ENCODE measurements around the gene ADAMTS14.

ADAMTS14 gene

DNA sequence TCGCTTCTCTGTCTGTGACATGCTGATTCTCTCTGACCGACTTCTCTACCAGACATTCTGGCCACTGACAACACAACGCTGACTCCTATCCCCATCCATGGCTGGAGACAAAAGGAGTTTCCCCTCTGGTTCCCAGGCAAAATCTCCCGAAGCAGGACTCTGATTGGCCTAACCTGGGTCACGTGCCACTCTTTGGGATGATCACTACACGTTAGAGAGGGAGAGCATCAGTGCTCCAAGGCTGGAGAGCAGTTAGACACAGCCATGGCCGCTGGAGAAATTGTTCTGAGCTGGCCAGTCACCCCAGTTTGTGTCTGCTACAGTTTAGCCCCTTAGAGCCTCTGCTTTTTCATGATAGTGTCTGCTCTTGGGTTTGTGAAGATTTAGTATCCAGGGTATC, 38.9 kb downstream of the ADAMTS14 start:
- DNase-seq: no peak
- intact Hi-C loops (cut with DNase I): no loop called here

GRCh38 chr10:70711911-70712310, 39.6 kb downstream of the ADAMTS14 start:
- intact Hi-C loops (cut with DNase I): no loop called here
- DNase-seq: no peak

GRCh38 chr10:70714245-70714644, 41.9 kb downstream of the ADAMTS14 start:
- intact Hi-C loops (cut with DNase I): no loop called here
- peak in 40 of 42 donors; percentile 14 to 82 (median 58) for DNase-seq

GRCh38 chr10:70714951-70715350, 42.6 kb downstream of the ADAMTS14 start:
- DNase-seq: no peak
- intact Hi-C loops (cut with DNase I): no loop called here

DNA sequence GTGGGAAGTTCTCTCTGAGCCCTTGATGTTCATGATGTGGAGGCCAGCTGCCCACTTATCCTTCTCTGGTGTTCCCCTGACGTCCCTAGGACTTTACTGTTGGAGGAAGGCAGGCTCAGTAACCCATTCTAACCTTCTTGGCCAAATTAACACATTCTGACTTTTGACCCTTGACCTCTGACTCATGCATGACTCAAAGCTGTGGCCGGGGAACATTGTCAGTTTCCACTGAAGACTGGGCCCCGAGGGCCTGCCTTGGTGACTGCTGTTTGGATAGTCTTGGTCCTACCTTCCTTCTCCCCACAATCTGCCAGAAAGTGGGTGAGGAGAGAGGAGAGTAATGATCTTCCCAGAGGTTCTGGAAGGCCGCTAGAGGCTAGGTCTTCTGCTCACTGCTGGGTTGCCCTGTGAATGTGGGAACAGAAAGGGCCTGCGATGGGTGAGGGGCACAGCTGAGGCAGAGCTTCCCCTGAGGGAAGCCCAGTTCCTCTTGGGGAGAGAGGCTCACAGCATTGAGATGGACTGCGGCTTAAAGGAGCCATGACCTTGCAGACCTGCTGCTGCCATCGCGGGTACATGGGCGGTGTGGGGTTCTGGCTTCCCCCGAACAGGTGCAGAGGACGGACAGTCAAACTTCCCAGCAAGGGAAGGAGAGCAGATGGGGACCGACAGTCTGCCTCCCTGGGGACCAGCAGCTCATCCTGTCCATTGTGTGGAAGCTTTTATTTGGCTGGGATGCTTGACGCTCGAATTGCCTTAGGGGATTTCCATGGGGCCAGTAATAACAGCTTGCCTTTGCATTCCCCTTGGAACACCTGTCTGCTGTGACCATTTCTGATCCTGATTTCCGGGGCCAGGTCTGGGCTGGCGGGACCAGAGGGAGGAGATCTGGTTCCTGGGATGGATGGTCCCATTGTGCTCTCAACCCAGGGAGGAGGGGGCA, 43.8 kb downstream of the ADAMTS14 start:
- intact Hi-C loops (cut with DNase I): no loop called here
- peak in 9 of 42 donors; percentile 7 to 42 (median 14) for DNase-seq

DNA sequence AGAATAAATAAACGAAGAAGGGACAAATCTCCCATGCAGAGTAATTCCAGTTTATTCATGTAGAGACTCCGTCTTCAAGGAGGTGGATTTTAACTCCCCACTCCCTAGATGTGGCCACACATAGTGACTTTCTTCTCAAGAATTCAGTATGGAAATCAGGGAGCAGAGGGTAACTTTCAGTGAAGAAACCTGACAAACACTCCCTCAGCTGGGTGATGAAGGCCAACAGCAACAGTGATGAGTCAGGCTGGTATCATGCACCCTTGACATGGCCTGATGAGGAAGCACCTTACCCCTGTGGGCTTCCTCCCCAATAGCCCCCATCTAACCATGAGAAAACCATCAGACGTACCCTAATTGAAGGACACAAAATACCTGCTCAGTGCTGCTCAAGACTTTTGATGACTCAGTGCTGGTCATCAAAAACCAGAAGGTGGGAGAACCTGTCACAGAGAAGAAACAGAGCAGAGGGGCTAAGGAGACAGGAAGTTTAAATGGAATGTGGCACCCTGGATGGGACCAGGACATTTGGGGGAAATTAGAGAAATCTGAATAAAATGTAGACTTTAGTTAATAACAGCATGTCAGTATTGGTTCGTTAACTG, 50.6 kb downstream of the ADAMTS14 start:
- intact Hi-C loops (cut with DNase I): no loop called here
- DNase-seq: no peak

GRCh38 chr10:70723771-70724170, 51.5 kb downstream of the ADAMTS14 start:
- no peak for DNase-seq
- intact Hi-C loops (cut with DNase I): no loop called here

GRCh38 chr10:70726909-70727495, 54.7 kb downstream of the ADAMTS14 start:
- intact Hi-C loops (cut with DNase I): no loop called here
- peak; percentile 53 to 89 (median 76) for DNase-seq

GRCh38 chr10:70728328-70728727, 56.0 kb downstream of the ADAMTS14 start:
- intact Hi-C loops (cut with DNase I): no loop called here
- DNase-seq: no peak

- intact Hi-C loops (cut with DNase I): no loop called here
- peak in 31 of 42 donors; percentile 7 to 64 (median 39) for DNase-seq
Observed at GRCh38 chr10:70729763-70730357, 57.6 kb downstream of the ADAMTS14 start.

DNA sequence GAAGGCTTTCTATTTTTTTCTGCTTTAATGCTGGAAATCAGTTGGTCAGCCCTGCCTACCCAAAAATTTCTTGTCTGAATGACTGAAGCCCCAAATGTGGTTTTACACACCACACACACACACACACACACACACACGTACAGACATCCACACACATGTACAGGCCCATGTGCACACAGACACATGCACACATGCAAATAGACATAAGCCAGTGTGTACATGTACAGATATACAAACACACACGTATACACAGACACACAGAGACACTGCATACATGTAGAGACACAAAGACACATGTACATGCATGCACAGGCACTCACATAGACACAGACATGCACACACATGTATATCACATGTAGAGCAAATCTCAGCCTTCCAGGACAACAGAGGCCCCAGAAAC, 58.6 kb downstream of the ADAMTS14 start:
- DNase-seq: no peak
- intact Hi-C loops (cut with DNase I): no loop called here

DNA sequence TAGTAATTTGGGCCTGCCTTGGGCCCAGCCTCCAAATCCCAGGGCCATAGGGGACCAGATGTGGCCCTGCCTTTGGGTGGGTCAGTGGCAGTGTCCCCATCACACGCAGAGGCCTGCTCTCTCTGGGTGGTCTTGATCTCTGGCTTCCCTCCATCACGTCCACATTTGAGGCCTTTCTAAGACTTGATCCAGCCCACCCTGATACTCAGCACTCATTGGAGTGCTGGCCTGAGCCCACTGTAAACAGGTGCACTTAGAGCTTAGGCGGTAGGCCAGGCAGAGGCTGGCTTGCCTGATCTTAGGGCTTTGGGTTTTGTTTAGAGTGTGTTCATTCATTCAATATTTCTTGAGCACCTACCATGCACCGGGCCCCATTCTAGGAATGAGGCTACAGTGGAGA, 60.3 kb downstream of the ADAMTS14 start:
- intact Hi-C loops (cut with DNase I): no loop called here
- no peak for DNase-seq

DNA sequence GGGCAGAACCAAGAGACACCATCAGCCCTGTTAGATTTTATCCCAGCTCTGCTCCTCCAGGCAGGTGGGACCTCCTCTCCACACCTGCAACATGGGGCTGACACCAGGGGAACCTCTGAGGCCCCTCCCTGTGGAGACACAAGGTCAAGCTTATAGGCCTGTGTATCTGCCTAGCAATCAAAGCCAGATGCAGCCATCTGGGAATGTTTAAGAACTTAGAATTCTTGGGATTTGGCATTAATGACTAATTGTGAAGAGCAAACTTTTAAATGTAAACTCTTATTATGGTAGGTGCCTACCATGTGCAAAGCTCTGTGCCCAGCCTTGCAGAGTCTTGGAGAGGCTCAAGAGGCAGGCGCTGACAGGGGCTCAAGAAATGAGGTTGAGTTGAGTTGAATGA, 60.7 kb downstream of the ADAMTS14 start:
- DNase-seq: no peak
- intact Hi-C loops (cut with DNase I): no loop called here

GRCh38 chr10:70735161-70735560, 62.9 kb downstream of the ADAMTS14 start:
- intact Hi-C loops (cut with DNase I): no loop called here
- no peak for DNase-seq

DNA sequence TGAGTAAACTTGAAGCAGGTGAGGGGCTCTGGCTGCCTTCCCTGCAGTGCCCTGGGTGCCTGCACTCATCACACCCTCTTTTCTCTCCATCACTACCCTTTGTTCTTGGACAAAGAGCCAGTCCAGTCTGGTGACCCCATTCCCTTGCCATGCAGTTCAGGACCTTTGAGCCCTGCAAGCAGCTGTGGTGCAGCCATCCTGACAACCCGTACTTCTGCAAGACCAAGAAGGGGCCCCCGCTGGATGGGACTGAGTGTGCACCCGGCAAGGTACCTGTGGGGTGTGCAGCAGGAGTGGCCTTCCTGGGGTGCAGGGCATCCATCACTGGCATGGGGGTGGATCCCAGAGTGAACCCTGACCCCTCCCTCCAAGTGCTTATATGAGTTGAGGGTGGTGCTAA, 64.2 kb downstream of the ADAMTS14 start:
- intact Hi-C loops (cut with DNase I): no loop called here
- no peak for DNase-seq

GRCh38 chr10:70737250-70737649, 64.9 kb downstream of the ADAMTS14 start:
- intact Hi-C loops (cut with DNase I): no loop called here
- DNase-seq: no peak

DNA sequence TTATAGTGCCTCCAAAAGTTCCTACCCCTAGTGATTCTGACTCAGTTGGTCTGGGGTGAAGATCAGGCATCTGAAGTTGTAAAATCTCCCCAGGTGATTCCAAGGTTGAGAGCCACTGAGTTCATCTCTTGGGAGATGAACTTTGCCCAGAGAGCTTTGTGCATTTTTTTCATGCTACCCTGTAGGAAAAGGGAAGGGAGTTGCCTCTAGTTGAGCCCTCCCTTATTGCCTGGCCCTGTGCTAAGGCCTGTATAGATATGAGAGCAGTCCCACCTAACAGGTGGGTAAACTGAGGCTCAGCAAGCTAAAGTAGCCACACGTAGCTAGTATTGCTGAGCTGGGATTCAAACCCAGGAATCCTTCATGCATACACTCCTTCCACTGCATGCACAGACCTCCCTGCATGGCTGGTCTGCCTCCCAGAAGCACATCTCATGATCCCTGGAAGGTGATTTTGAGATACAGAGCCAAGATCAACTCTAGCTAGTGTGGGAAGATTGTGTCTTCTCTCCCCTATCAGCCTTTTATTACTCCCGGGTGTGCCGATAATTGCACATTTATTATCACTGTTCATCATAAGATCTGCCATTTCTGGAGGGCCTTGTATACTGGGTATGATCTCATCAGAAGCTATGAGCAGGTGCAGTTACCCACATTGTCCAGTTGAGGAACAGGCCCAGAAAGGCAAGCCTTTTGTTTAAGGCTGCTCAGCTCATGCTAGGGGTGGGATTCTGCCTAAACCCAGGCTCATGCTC, 65.9 kb downstream of the ADAMTS14 start:
- DNase-seq: no peak
- intact Hi-C loops (cut with DNase I): no loop called here

GRCh38 chr10:70738761-70739121, 66.4 kb downstream of the ADAMTS14 start:
- intact Hi-C loops (cut with DNase I): no loop called here
- no peak for DNase-seq

Data from head of caudate nucleus (tissue), 42 donors.